ENCODE results near the gene IWS1. TPM values are rescaled to one million over a fixed set of nuclear protein-coding genes. Genes with fewer than 3 reads are reported as not detected.

Gene IWS1
- total RNA-seq, 4 donors from 2014 or later = 36.9 to 43.9 (median 39.6) TPM

DNA sequence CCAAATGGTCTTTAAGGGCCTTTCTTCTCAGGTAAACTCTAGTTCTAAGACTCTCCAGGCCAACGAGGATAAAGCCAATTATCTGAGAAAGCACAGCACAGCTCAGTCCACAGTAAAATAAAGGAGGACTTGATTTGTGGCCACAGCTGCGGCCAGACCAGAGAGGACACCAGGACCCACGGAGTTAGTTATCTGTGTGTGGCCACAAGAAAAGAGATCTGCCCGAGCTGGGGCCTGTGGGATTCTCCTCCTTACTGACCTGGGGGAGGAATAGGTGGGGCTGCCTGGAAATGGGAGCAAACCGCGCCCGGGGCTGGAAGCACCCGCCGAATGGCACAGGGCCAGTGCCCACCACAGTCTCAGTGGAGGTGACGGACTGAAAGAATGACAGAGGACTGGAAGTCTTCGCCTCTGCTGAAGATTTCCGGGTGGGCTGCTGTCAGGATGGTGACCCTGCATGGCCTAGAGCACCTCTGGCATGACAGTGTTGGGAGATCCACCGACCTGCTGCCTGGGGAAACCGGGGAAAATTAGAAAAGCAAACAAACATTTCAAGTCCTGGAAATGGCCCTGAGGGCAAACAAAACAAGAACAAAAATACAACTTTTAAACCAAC, 94.8 kb downstream of the IWS1 start:
- Histone ChIP-seq H3K9me3 (no peaks in the 10 kb centered on the region), H3K4me3 (no peak overlapping the region), H3K27ac (no peak overlapping the region), H3K4me1 (no peaks in the 10 kb centered on the region), H3K36me3 (peaks cover 0 to 16% of the 10 kb centered on the region in 2 donors), H3K27me3 (peaks cover 10% of the 10 kb centered on the region)
- no peak for ATAC-seq
- TF ChIP-seq EP300 (IDR thresholded peaks at IDR 0.05) (no peak), POLR2A (IDR thresholded peaks at IDR 0.05) (no peak), POLR2AphosphoS5 (IDR thresholded peaks at IDR 0.05) (no peak)
- TF ChIP-seq, protein P1, sequence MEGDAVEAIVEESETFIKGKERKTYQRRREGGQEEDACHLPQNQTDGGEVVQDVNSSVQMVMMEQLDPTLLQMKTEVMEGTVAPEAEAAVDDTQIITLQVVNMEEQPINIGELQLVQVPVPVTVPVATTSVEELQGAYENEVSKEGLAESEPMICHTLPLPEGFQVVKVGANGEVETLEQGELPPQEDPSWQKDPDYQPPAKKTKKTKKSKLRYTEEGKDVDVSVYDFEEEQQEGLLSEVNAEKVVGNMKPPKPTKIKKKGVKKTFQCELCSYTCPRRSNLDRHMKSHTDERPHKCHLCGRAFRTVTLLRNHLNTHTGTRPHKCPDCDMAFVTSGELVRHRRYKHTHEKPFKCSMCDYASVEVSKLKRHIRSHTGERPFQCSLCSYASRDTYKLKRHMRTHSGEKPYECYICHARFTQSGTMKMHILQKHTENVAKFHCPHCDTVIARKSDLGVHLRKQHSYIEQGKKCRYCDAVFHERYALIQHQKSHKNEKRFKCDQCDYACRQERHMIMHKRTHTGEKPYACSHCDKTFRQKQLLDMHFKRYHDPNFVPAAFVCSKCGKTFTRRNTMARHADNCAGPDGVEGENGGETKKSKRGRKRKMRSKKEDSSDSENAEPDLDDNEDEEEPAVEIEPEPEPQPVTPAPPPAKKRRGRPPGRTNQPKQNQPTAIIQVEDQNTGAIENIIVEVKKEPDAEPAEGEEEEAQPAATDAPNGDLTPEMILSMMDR (IDR thresholded peaks at IDR 0.05) = no peak
- WGBS, 2 donors (ENCODE audit: low coverage in 1 of 2) = 65 to 68% methylated on average over 3 to 5 of the region's 14 CpGs

Small RNAs within 50 kb of the gene (small RNA-seq; reads per million reads assigned to genes)
- 0 reads per million in 4 donors for gene RNU4-48P

Other genes starting within 250 kb of the IWS1 start
- gene ERCC3, start 232.3 kb downstream of the IWS1 start, total RNA-seq = 10 to 100 TPM; 30.3 to 39.0 (median 34.5) TPM
- 10 to 100 TPM; 52.7 to 96.2 (median 54.2) TPM for gene MAP3K2, start 138.5 kb downstream of the IWS1 start, total RNA-seq
- gene PROC, start 108.1 kb downstream of the IWS1 start, total RNA-seq = not detected
- under 1 TPM in 3 of 4 donors, not detected in 1; 0.27 to 0.77 (median 0.54) TPM for gene MYO7B, start 9.2 kb upstream of the IWS1 start, total RNA-seq
- under 1 TPM in 1 of 4 donors, not detected in 3; 0.35 TPM for gene GPR17, start 119.7 kb upstream of the IWS1 start, total RNA-seq
- gene LIMS2, start 149.0 kb upstream of the IWS1 start, total RNA-seq = 100 to 1,000 TPM in 3 of 4 donors, 10 to 100 TPM in 1; 81.4 to 275 (median 124) TPM
- 10 to 100 TPM in 2 of 4 donors, 1 to 10 TPM in 2; 7.2 to 15.2 (median 10.3) TPM for gene SFT2D3, start 175.0 kb upstream of the IWS1 start, total RNA-seq

All from gastroesophageal sphincter (tissue), 4 donors.